Ishikawa (cell line): ENCODE measurements around the gene PCIF1.

Source experiments
- CEBPB ChIP-seq: IDR thresholded peaks from 2 replicates; pipeline ENCODE4 v1.6.1; 2012
- CREB1 ChIP-seq: IDR thresholded peaks from 2 replicates; pipeline ENCODE4 v1.6.1; 2012; ENCODE audit warnings: low read depth
- EP300 ChIP-seq: IDR thresholded peaks from 2 replicates; pipeline ENCODE4 v1.6.1; 2012; ENCODE audit warnings: borderline replicate concordance
- FOXM1 ChIP-seq: IDR thresholded peaks from 2 replicates; pipeline ENCODE4 v1.6.1; 2012; ENCODE audit warnings: low read depth, borderline replicate concordance
- NFIC ChIP-seq: IDR thresholded peaks from 2 replicates; pipeline ENCODE4 v1.6.1; 2012
- RAD21 ChIP-seq: IDR thresholded peaks from 2 replicates; pipeline ENCODE4 v1.6.1; 2012; ENCODE audit warnings: low read depth
- TAF1 ChIP-seq: IDR thresholded peaks from 2 replicates; pipeline ENCODE4 v1.6.1; 2012; ENCODE audit warnings: low read depth, mild to moderate bottlenecking
- YY1 ChIP-seq: IDR thresholded peaks from 2 replicates; pipeline ENCODE4 v1.6.1; 2012; ENCODE audit warnings: low read depth
- ZBTB7A ChIP-seq: IDR thresholded peaks from 2 replicates; pipeline ENCODE4 v1.6.1; 2012; ENCODE audit warnings: low read depth
- TF ChIP-seq, protein P1 (sequence below): IDR thresholded peaks from 2 replicates; pipeline ENCODE4 v1.6.1; 2012; ENCODE audit warnings: low read depth, mild to moderate bottlenecking
- TF ChIP-seq, protein P2 (sequence below): IDR thresholded peaks from 2 replicates; pipeline ENCODE4 v1.6.1; 2012
- TF ChIP-seq, protein P3 (sequence below): IDR thresholded peaks from 2 replicates; pipeline ENCODE4 v1.6.1; 2012

- peak; percentile 74; the same call in 1 of the 2 replicates for TF ChIP-seq ZBTB7A
- no peak for TF ChIP-seq CEBPB
- TF ChIP-seq, protein P1, sequence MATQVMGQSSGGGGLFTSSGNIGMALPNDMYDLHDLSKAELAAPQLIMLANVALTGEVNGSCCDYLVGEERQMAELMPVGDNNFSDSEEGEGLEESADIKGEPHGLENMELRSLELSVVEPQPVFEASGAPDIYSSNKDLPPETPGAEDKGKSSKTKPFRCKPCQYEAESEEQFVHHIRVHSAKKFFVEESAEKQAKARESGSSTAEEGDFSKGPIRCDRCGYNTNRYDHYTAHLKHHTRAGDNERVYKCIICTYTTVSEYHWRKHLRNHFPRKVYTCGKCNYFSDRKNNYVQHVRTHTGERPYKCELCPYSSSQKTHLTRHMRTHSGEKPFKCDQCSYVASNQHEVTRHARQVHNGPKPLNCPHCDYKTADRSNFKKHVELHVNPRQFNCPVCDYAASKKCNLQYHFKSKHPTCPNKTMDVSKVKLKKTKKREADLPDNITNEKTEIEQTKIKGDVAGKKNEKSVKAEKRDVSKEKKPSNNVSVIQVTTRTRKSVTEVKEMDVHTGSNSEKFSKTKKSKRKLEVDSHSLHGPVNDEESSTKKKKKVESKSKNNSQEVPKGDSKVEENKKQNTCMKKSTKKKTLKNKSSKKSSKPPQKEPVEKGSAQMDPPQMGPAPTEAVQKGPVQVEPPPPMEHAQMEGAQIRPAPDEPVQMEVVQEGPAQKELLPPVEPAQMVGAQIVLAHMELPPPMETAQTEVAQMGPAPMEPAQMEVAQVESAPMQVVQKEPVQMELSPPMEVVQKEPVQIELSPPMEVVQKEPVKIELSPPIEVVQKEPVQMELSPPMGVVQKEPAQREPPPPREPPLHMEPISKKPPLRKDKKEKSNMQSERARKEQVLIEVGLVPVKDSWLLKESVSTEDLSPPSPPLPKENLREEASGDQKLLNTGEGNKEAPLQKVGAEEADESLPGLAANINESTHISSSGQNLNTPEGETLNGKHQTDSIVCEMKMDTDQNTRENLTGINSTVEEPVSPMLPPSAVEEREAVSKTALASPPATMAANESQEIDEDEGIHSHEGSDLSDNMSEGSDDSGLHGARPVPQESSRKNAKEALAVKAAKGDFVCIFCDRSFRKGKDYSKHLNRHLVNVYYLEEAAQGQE, result no peak
- no peak for TF ChIP-seq CREB1
- 0 out of 2 replicates have a peak, but pooled peaks have one; percentile 20 for TF ChIP-seq NFIC
- TF ChIP-seq FOXM1, result no peak
- peak; percentile 92 for TF ChIP-seq TAF1
- TF ChIP-seq RAD21, result peak; percentile 11; the same call in 1 of the 2 replicates
- TF ChIP-seq, protein P2, sequence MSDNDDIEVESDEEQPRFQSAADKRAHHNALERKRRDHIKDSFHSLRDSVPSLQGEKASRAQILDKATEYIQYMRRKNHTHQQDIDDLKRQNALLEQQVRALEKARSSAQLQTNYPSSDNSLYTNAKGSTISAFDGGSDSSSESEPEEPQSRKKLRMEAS, result peak; percentile 88
- peak; percentile 87 for TF ChIP-seq YY1
- TF ChIP-seq, protein P3, sequence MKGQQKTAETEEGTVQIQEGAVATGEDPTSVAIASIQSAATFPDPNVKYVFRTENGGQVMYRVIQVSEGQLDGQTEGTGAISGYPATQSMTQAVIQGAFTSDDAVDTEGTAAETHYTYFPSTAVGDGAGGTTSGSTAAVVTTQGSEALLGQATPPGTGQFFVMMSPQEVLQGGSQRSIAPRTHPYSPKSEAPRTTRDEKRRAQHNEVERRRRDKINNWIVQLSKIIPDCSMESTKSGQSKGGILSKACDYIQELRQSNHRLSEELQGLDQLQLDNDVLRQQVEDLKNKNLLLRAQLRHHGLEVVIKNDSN, result peak; percentile 100
- TF ChIP-seq EP300, result peak; percentile 61
Observed at GRCh38 chr20:45890985-45891983, 43.2 kb upstream of the PCIF1 start, which contains the start of the genes CTSA and NEURL2.
